HG02798 (cell line): Measurements from ENCODE around the gene AGRN.
"Not testable (repeated sequence)": the region's sequence is repeated elsewhere in the genome, so short reads cannot be mapped to it uniquely, and the experiment has no call there.

Experiments
- ATAC-seq: cut with Tn5 transposase; IDR thresholded peaks from one replicate; pipeline ENCODE4 v1.9.1; 2021; ENCODE audit warnings: mild to moderate bottlenecking; ENCODE audit not compliant: unreplicated experiment, poor library complexity

AGRN gene

GRCh38 chr1:1063261-1063944 lies 43.5 kb downstream of the AGRN start:
- ATAC-seq = no peak

GRCh38 chr1:1063945-1064831 lies 44.3 kb downstream of the AGRN start:
- ATAC-seq = peak; percentile 54

- ATAC-seq = no peak
These were observed 45.5 kb downstream of the AGRN start for GRCh38 chr1:1065265-1065939.

GRCh38 chr1:1065940-1066304 lies 46.0 kb downstream of the AGRN start:
- ATAC-seq = not testable (repeated sequence)

GRCh38 chr1:1066403-1067283 lies 46.7 kb downstream of the AGRN start:
- no peak for ATAC-seq

- ATAC-seq = no peak
These were observed 47.5 kb downstream of the AGRN start for GRCh38 chr1:1067284-1067859.

GRCh38 chr1:1067860-1068516 lies 48.1 kb downstream of the AGRN start:
- no peak for ATAC-seq

GRCh38 chr1:1068517-1069055 lies 48.7 kb downstream of the AGRN start:
- ATAC-seq = peak; percentile 9

- ATAC-seq = peak; percentile 61
These were observed 49.3 kb downstream of the AGRN start for GRCh38 chr1:1069056-1069710.

GRCh38 chr1:1069711-1070676 lies 50.1 kb downstream of the AGRN start:
- ATAC-seq = peak; percentile 16

- no peak for ATAC-seq
These were observed 51.8 kb downstream of the AGRN start for GRCh38 chr1:1071486-1072298.

- ATAC-seq = no peak
These were observed 52.5 kb downstream of the AGRN start for GRCh38 chr1:1072299-1072848.

GRCh38 chr1:1072849-1073742 lies 53.2 kb downstream of the AGRN start:
- ATAC-seq = no peak

- no peak for ATAC-seq
These were observed 54.0 kb downstream of the AGRN start, which contains the start of gene RNF223 for GRCh38 chr1:1073743-1074587. RNF223 (minus strand) TSS chr1:1074306; CDS start chr1:1072566, 1,740 bp downstream.
